Mesodermal cell (in vitro differentiated cells): ENCODE data around the gene PDZD2.
"Not testable (repeated sequence)": the region's sequence is repeated elsewhere in the genome, so short reads cannot be mapped to it uniquely, and the experiment has no call there.

Experiments used
- H3K27ac ChIP-seq: 2 replicates; pipeline ENCODE4 v1.7.0; 2013; ENCODE audit warnings: mild to moderate bottlenecking, low read depth, low read length, moderate library complexity; ENCODE audit not compliant: severe bottlenecking
- H3K36me3 ChIP-seq: 2 replicates; pipeline ENCODE4 v1.7.1; 2013; ENCODE audit warnings: mild to moderate bottlenecking, low read length, moderate library complexity; ENCODE audit not compliant: control insufficient read depth, insufficient read depth
- H3K4me1 ChIP-seq: one replicate; pipeline ENCODE4 v1.7.1; 2013; ENCODE audit warnings: mild to moderate bottlenecking, low read length; ENCODE audit not compliant: insufficient read depth, control insufficient read depth, poor library complexity, severe bottlenecking
- H3K4me3 ChIP-seq: 2 replicates; pipeline ENCODE4 v1.7.0; 2013; ENCODE audit warnings: low read length, control low read depth, mild to moderate bottlenecking; ENCODE audit not compliant: insufficient read depth, poor library complexity, severe bottlenecking; ENCODE audit errors: extremely low read depth
- H3K9me3 ChIP-seq: 2 replicates; pipeline ENCODE4 v1.7.1; 2013; ENCODE audit warnings: mild to moderate bottlenecking, low read length, moderate library complexity; ENCODE audit not compliant: control insufficient read depth
- WGBS, 2 experiments: methylation state at CpG; one replicate each; pipeline ENCODE4 v1.1.5; 2013; ENCODE audit warnings: missing lambda C conversion rate in 2 of 2; ENCODE audit not compliant: insufficient coverage in 2 of 2; 5-methylcytosine and 5-hydroxymethylcytosine counted together

The PDZD2 gene

DNA sequence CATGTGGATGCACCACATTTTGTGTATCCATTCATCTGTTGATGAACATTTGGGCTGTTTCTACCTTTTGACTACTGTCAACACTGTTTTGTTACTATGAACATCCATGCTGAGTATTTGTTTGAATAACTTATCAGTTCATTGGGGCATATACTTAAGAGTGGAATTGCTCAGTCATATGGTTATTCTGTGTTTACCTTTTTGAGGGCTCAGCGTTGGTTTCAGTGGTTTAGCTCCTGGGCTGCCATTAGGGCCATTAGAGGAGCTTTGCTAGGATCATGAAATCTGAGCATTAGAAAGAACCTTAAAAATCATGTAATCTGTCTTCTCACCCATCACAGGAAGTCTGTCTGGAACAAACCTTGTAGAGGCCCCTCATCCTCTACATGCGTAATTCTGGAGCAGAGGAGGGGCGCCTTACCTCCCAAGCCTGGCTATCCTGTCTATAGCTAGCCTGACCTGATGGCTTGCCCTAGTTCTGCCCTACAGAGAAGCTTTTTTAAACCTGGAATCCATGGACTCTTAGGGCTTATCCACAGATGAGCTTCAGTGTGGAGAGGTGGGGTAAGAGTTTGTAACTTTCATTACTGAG lies 92.9 kb downstream of the PDZD2 start:
- H3K9me3 ChIP-seq = no peaks in the 10 kb centered on the region
- H3K4me3 ChIP-seq = no peak overlapping the region
- no peaks in the 10 kb centered on the region for H3K4me1 ChIP-seq
- H3K36me3 ChIP-seq = no peaks in the 10 kb centered on the region
- WGBS, 2 experiments = 84 to 92% methylated on average over 3 of the region's 3 CpGs
- no peak overlapping the region for H3K27ac ChIP-seq

DNA sequence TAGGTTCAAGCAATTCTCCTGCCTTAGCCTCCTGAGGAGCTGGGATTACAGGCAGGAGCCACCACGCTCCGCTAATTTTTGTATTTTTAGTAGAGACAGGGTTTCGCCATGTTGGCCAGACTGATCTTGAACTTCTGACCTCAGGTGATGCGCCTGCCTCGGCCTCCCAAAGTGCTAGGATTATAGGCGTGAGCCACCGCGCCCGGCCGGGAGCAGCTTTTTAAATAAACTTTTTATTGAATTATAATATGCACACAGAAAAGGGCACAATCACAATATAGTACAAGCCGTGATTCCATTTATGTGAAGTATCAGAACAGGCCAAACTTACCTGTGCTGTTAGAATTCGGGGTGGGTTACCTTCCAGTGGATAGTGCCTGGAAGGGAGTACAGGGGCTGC lies 93.9 kb downstream of the PDZD2 start:
- H3K9me3 ChIP-seq, H3K4me1 ChIP-seq, H3K4me3 ChIP-seq, H3K27ac ChIP-seq, H3K36me3 ChIP-seq: not testable (repeated sequence)
- 98 to 100% methylated on average over 2 to 7 of the region's 12 CpGs for WGBS, 2 experiments

DNA sequence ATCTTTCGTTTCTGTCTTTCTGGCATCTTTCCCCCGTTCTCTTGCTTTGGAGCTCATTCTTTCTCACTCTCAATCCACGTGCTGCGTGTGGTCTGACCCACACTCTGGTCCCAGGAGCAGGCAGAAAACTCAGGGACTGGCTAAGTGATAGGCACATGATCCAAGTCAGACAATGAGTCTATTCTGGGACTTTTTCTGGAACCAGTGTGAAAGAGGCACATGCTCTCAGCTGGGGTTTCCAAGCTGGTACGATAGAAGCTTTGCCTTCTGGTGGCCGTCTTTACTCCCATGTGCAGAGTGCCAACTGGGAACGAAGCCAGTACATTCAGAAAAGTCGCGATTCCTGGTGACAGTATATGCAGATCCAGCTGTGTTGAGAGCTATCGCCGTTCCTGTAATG lies 94.4 kb downstream of the PDZD2 start:
- no peaks in the 10 kb centered on the region for H3K4me1 ChIP-seq
- 91 to 92% methylated on average over 11 of the region's 11 CpGs for WGBS, 2 experiments
- H3K9me3 ChIP-seq = no peaks in the 10 kb centered on the region
- no peak overlapping the region for H3K27ac ChIP-seq
- no peaks in the 10 kb centered on the region for H3K36me3 ChIP-seq
- H3K4me3 ChIP-seq = no peak overlapping the region

DNA sequence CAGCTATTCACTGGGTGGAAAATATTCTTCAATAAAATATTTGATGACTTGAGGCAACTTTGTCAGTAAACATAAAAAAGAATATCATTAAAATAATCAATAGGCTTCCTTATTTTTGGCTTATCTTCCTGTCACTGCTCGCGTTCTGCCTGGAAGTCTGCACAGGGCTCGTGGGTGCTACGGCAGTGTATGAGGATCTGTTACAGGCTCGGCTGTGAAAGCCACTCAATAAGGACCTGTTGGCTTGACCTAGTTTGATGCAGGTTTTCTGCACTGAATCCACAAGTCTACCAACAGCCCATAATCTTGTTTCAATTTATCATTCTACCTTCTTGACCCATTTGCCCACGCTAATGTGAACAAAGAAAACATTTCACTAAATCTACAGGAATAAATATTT lies 97.2 kb downstream of the PDZD2 start:
- Histone ChIP-seq H3K4me1 (no peaks in the 10 kb centered on the region), H3K4me3 (no peak overlapping the region), H3K9me3 (no peaks in the 10 kb centered on the region), H3K27ac (no peak overlapping the region), H3K36me3 (no peaks in the 10 kb centered on the region)
- 89 to 97% methylated on average over 5 of the region's 6 CpGs for WGBS, 2 experiments

DNA sequence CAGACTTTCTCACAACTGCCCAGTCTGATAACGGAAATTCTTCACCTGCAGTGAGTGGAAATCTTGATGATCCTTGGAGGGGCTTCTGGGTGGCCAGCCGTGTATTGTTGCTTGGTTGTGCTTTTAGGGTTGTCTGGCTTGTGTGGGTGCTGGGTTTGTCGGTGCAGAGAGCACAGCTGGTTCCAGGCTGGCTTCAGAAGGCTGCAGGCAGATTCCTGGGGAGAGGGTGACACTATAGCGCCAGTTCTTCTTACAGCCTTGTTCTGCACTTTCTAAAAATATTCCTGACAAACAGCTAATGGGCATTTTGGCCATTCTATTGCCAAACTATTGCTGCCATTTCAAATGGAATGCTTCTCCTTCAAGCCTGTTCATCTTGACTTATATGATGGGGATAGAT lies 99.3 kb downstream of the PDZD2 start:
- Histone ChIP-seq H3K36me3 (no peaks in the 10 kb centered on the region), H3K27ac (no peak overlapping the region), H3K4me3 (no peak overlapping the region), H3K4me1 (no peaks in the 10 kb centered on the region), H3K9me3 (no peaks in the 10 kb centered on the region)
- 75 to 92% methylated on average over 2 of the region's 4 CpGs for WGBS, 2 experiments

DNA sequence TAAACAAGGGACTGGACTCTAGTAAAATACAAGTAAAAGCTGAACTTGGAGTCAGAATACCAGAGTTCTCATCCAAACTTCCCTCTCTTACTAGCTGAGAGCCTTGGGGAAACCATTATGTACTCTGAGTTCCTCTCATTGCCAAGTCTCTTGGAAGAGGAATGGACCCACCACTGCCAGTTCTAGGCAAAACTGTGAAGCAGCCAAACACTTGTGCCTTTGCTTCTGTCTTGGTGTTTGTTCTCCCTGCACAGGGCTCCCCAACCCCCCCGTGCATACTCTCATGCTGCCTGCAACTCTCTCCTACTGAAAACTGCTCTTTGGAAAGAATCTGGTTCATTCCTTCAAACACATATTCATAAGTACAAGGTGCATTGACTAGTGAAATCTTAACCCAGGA lies 102.6 kb downstream of the PDZD2 start:
- Histone ChIP-seq H3K4me1 (no peaks in the 10 kb centered on the region), H3K27ac (no peak overlapping the region), H3K4me3 (no peak overlapping the region), H3K36me3 (no peaks in the 10 kb centered on the region), H3K9me3 (no peaks in the 10 kb centered on the region)
- WGBS, 2 experiments = 100% methylated on average over 1 of the region's 1 CpG; no CpG with 5 or more reads in 1 of the 2 experiments

DNA sequence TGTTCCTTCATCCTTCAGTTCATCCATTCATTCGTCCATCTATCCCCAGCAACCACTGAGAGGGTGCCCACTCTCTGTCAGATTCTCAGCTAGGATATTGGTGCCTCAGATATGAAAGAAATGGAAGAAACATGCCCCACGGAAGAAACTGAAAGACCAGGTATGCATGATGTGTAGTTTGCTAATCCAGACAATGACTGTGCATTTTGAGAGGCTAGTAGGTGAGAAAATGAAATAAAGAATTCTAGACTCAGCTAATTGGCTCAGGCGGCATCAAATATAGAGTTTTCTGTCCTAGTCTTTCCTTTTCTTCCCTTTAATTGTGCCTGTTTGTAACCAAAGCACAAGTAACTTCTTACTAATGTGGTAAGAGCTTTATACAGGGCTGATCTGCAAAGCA lies 104.7 kb downstream of the PDZD2 start:
- 75 to 86% methylated on average over 1 of the region's 3 CpGs for WGBS, 2 experiments
- no peaks in the 10 kb centered on the region for H3K9me3 ChIP-seq
- H3K4me1 ChIP-seq = no peaks in the 10 kb centered on the region
- no peak overlapping the region for H3K4me3 ChIP-seq
- H3K27ac ChIP-seq = no peak overlapping the region
- H3K36me3 ChIP-seq = no peaks in the 10 kb centered on the region

DNA sequence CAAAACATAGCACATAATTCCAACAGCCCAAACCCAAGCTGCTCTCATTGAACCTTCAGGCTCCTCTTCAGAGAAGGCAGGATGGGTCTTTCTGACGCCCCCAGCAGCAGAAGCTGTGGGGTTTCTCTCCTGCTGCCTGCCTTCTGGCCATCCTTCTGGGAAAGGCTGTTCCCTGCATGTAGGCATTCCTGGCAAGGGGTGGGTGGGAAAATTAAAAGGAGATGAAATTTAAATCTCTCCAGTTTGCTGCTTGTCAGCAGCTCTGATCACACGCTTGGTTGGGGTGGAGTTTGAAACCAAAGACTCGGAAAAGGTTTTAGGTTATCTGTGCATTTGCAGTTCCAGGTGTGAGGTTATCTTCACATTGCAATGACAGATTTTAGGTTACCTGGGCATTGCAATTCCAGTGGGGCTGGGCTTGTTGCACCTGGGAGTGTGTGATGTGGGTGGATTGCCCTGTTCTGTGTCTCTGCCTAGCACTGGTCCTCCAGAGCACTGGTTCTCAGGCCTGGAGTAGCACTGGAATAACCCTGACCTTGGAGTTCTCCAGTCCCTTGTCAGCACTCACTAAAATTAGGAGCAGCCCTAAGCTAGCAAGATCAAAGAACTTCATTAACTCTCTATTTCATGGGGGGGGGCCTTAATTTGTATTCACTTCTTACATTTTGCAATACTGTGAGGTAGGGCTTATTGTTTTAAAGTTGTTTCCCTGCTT lies 109.7 kb downstream of the PDZD2 start:
- Histone ChIP-seq H3K4me3 (no peak overlapping the region), H3K9me3 (no peaks in the 10 kb centered on the region), H3K4me1 (no peaks in the 10 kb centered on the region), H3K36me3 (no peaks in the 10 kb centered on the region), H3K27ac (no peak overlapping the region)
- 92 to 96% methylated on average over 2 to 3 of the region's 3 CpGs for WGBS, 2 experiments

DNA sequence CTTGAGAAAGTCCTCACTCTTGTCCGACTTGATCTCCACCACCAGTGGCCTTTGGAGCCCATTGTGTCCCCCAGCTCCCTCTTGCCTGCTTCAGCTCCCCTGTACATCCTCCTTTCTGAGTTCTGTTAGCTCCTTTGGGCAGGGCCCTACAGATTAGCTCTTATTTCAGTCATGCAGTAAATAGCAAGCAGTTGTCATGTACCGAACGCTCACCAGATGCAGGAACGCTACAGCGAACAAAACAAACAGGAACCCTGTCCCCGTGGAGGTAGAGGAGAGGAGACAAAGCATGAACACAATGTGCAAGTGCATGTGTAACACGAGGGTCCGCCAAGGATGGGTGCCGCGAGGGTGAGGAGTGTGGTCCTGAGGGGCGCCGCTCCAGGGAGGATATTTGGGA lies 111.3 kb downstream of the PDZD2 start:
- H3K9me3 ChIP-seq = no peaks in the 10 kb centered on the region
- H3K4me1 ChIP-seq = no peaks in the 10 kb centered on the region
- no peaks in the 10 kb centered on the region for H3K36me3 ChIP-seq
- no peak overlapping the region for H3K27ac ChIP-seq
- no peak overlapping the region for H3K4me3 ChIP-seq
- 88 to 94% methylated on average over 12 of the region's 12 CpGs for WGBS, 2 experiments

DNA sequence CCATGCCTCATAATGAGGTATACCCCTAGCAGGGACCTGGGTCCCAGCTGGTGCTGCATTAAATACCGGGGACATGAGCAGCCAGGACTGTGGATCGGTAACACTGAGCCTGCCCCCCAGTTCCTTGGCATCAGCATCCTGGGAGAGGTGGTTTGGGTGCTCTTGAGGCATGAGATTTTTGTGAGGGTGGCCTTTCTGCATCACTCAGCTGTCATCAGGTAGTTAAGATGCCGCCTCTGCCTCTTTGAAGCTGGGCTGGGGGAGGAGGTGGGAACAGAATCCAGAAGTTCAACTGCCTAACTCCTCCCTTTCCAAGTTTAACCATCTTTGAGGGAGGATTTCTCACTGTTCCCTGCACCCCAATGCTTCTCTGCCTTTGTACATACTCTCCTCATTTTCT lies 112.7 kb downstream of the PDZD2 start:
- no peak overlapping the region for H3K27ac ChIP-seq
- no peaks in the 10 kb centered on the region for H3K4me1 ChIP-seq
- H3K9me3 ChIP-seq = no peaks in the 10 kb centered on the region
- 94% methylated on average over 2 of the region's 3 CpGs; no CpG with 5 or more reads in 1 of the 2 experiments for WGBS, 2 experiments
- H3K4me3 ChIP-seq = no peak overlapping the region
- no peaks in the 10 kb centered on the region for H3K36me3 ChIP-seq

DNA sequence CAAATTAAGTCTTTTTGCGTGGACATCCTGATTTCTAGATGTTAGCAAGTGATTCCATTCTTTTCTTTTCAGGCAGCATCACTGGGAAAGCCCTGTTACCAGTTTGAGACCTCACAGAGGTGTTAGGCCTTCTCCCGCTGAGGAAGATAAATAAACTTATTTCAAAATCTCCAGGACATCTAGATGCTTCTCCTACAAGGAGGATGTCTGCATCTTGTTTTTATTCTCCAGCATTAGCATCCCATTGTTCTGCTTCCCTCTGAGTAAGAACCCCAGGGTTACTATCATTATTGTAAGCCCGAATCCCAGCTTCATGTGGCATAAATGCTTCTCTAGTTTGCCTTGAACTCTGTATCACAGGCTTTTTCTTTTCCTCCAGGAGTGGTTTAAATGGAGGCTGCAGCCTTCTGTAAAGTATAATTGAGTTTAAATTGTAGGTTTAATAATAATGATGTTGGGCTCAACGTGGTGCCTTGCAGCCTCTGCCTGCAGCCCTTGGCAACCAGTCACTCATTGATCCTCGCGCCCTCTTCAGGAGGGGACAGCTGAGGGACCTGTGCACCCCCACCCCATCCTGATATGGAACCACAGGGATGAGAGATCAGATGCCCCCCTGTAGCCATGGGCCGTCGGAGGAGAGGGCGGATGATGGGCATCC lies 114.9 kb downstream of the PDZD2 start:
- no peak overlapping the region for H3K4me3 ChIP-seq
- no peaks in the 10 kb centered on the region for H3K9me3 ChIP-seq
- WGBS, 2 experiments = 39 to 48% methylated on average over 2 to 7 of the region's 9 CpGs
- H3K4me1 ChIP-seq = no peaks in the 10 kb centered on the region
- no peak overlapping the region for H3K27ac ChIP-seq
- no peaks in the 10 kb centered on the region for H3K36me3 ChIP-seq
